Endothelial cell of umbilical vein (primary cell): ENCODE data around the gene SLC9A1. TPM values are rescaled to one million over a fixed set of nuclear protein-coding genes. Genes with fewer than 3 reads are reported as not detected.

Experiments used
- BruUV-seq: library from RNA; stranded (reverse); fragments of 400-500 nt; replicated peaks from 2 replicates; lab custom pipeline; 2021; lab: Mats Ljungman, UMichigan
- CTCF ChIA-PET: fragments of 300-600, 350-600 bp; sonication (Branson Sonifier 250); formaldehyde crosslinking; loops from one replicate; lab custom pipeline; 2021; ENCODE audit warnings: antibody characterized with exemption, inconsistent platforms; lab: Charles Lee
- POLR2A ChIA-PET: fragments of 300-600, 350-600 bp; sonication (Branson Sonifier 250); formaldehyde crosslinking; loops from one replicate; lab custom pipeline; 2021; ENCODE audit warnings: antibody characterized with exemption, inconsistent platforms; lab: Charles Lee
- DNase-seq: peaks from one replicate; pipeline ENCODE4 v3.0.0-alpha.2; 2011; ENCODE audit warnings: low read depth, low spot score
- FAIRE-seq: peaks from 2 replicates; lab custom pipeline; 2011; peaks lifted over from hg19 to GRCh38; lab: Jason Lieb, UNC
- H2AFZ ChIP-seq: 2 replicates; pipeline ENCODE4 v1.6.0; 2012; ENCODE audit warnings: low read depth, low read length, control low read depth, inconsistent platforms
- H3K27ac ChIP-seq: 2 replicates; pipeline ENCODE4 v1.5.1; 2011; ENCODE audit warnings: low read depth, mild to moderate bottlenecking, control low read depth, low read length, moderate library complexity; ENCODE audit not compliant: insufficient read depth
- H3K27me3 ChIP-seq, 2 experiments: 2 replicates each; pipeline versions ENCODE4 v1.6.0 to v1.6.1; 2011; ENCODE audit warnings: low read length in 2 of 2, mixed read lengths in 1 of 2; ENCODE audit not compliant: control insufficient read depth in 2 of 2, insufficient read depth in 2 of 2
- H3K36me3 ChIP-seq, 2 experiments: 2 replicates in 1 of 2; 3 replicates in 1 of 2; pipeline ENCODE4 v1.5.1; 2011; ENCODE audit warnings: low read length in 2 of 2, mild to moderate bottlenecking in 1 of 2, moderate library complexity in 1 of 2; ENCODE audit not compliant: control insufficient read depth in 2 of 2, insufficient read depth in 2 of 2; ENCODE audit errors: extremely low read depth in 1 of 2
- H3K4me1 ChIP-seq: 3 replicates; pipeline ENCODE4 v1.5.1; 2011; ENCODE audit warnings: mild to moderate bottlenecking, low read length; ENCODE audit not compliant: control insufficient read depth, insufficient read depth; ENCODE audit errors: extremely low read depth
- H3K4me2 ChIP-seq: 2 replicates; pipeline ENCODE4 v1.6.1; 2011; ENCODE audit warnings: low read length, control low read depth, mixed read lengths; ENCODE audit not compliant: insufficient read depth
- H3K4me3 ChIP-seq, 3 experiments: fragments of 200-600 bp in 1 of 3; sonication (generic), shearing (Covaris generic) in 1 of 3; replicated peaks in 1 of 3; 2 replicates each; pipeline ENCODE4 v1.5.1; 2011 to 2016; ENCODE audit warnings: control low read depth in 3 of 3, low read length in 3 of 3, mild to moderate bottlenecking in 2 of 3, inconsistent platforms in 1 of 3, low read depth in 1 of 3, moderate library complexity in 1 of 3; ENCODE audit not compliant: insufficient read depth in 1 of 3
- H3K79me2 ChIP-seq: 2 replicates; pipeline ENCODE4 v1.6.0; 2012; ENCODE audit warnings: low read length, inconsistent platforms; ENCODE audit not compliant: control insufficient read depth, insufficient read depth
- H3K9ac ChIP-seq: replicated peaks from 2 replicates; pipeline ENCODE3; 2011; ENCODE audit warnings: low read length, control low read depth; ENCODE audit not compliant: insufficient read depth; ENCODE audit errors: extremely low read depth
- H3K9me1 ChIP-seq: replicated peaks from 3 replicates; pipeline ENCODE4 v1.6.0; 2011; ENCODE audit warnings: mild to moderate bottlenecking, low read length; ENCODE audit not compliant: control insufficient read depth, insufficient read depth; ENCODE audit errors: extremely low read depth
- H3K9me3 ChIP-seq: replicated peaks from 2 replicates; pipeline ENCODE4 v1.5.1; 2012; ENCODE audit warnings: low read length, inconsistent platforms; ENCODE audit not compliant: control insufficient read depth, insufficient read depth
- H4K20me1 ChIP-seq: replicated peaks from 2 replicates; pipeline ENCODE3; 2011; ENCODE audit warnings: mild to moderate bottlenecking, low read length; ENCODE audit not compliant: control insufficient read depth, insufficient read depth; ENCODE audit errors: extremely low read depth
- EZH2 ChIP-seq: IDR thresholded peaks from 2 replicates; pipeline ENCODE4 v1.6.1; 2012; ENCODE audit warnings: borderline replicate concordance, low read depth, mild to moderate bottlenecking, moderate library complexity, low read length, inconsistent platforms; ENCODE audit not compliant: severe bottlenecking
- FOS ChIP-seq: IDR thresholded peaks from 2 replicates; pipeline ENCODE4 v1.6.1; 2011; ENCODE audit warnings: mild to moderate bottlenecking, low read length, moderate library complexity, borderline replicate concordance; ENCODE audit not compliant: insufficient read depth
- GATA2 ChIP-seq: IDR thresholded peaks from 2 replicates; pipeline ENCODE4 v1.7.0; 2011; ENCODE audit warnings: low read depth, mild to moderate bottlenecking, moderate library complexity, mixed read lengths, low read length; ENCODE audit not compliant: insufficient read length, insufficient read depth
- JUN ChIP-seq: IDR thresholded peaks from 2 replicates; pipeline ENCODE4 v1.6.1; 2011; ENCODE audit warnings: borderline replicate concordance, low read depth; ENCODE audit not compliant: insufficient read length, insufficient read depth
- MYC ChIP-seq: IDR thresholded peaks from one replicate; pipeline ENCODE4 v1.6.1; 2011; ENCODE audit warnings: mild to moderate bottlenecking, low read depth, low read length
- POLR2A ChIP-seq: IDR thresholded peaks from 2 replicates; pipeline ENCODE4 v1.6.1; 2012; ENCODE audit warnings: low read depth, mild to moderate bottlenecking, control low read depth, low read length
- POLR2AphosphoS5 ChIP-seq: IDR thresholded peaks from 2 replicates; pipeline ENCODE4 v1.6.1; 2012; ENCODE audit warnings: low read depth, mild to moderate bottlenecking, control low read depth, low read length, moderate library complexity; ENCODE audit not compliant: insufficient read depth
- dilution Hi-C: fragments of 300-500 bp; cut with MboI; formaldehyde crosslinking; loops from one replicate; pipeline ENCODE4 v1.15.0; 2019; ENCODE audit warnings: low sequenced_read_pairs; ENCODE audit not compliant: extremely low pct_ligation_motif_present
- intact Hi-C: fragments of 100-400 bp; cut with micrococcal nuclease; formaldehyde crosslinking; loops from one replicate; pipeline ENCODE4 v1.10.0; 2022
- polyA plus RNA-seq, 4 experiments: library from polyadenylated mRNA; depleted of rRNA in 3 of 4; stranded (reverse) in 3 of 4; unstranded in 1 of 4; fragments of >200 nt; gene quantifications; 2 replicates each; pipeline versions ENCODE4 v1.2.1 to v1.2.3, GENCODE V29; 2011 to 2012; ENCODE audit warnings: missing spikeins in 1 of 4
- total RNA-seq: library from RNA; stranded (reverse); gene quantifications from 2 replicates; pipeline ENCODE4 v1.2.3, GENCODE V29; 2021
- TF ChIP-seq, protein P1 (sequence below): IDR thresholded peaks from 2 replicates; pipeline ENCODE4 v1.6.1; 2011; ENCODE audit not compliant: insufficient read depth, insufficient read length
- TF ChIP-seq, protein P2 (sequence below), 2 donors: IDR thresholded peaks; 1 replicate in 1 of 2; 2 replicates in 1 of 2; pipeline ENCODE4 v1.5.1; 2011; ENCODE audit warnings: low read length in 2 of 2, mild to moderate bottlenecking in 2 of 2, moderate library complexity in 2 of 2, control low read depth in 1 of 2, inconsistent platforms in 1 of 2, low read depth in 1 of 2; ENCODE audit not compliant: insufficient read depth in 1 of 2; ENCODE audit errors: extremely low read depth in 1 of 2

The SLC9A1 gene
- total and polyA plus RNA-seq, 2 donors (not counting 3 experiments of a cell fraction or from before 2014, with no cell fraction given): 22.8 to 59.2 TPM

DNA sequence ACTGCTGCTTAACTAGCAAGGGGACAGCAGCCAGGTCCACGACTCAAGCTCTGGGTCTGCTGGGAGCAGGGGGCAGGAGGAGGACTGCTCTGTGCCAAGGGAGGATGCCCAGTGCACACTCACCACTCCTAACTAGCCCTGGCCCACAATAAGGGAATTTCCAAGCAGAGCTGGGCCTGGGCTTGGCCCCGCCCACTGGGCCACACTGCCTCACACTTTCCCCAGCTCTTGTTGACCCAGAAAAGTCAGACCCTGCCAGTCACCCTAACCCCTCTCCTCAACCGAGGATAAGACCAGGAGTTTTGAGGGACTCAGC is 18.7 kb downstream of the SLC9A1 start:
- Histone ChIP-seq H3K27ac (no peak overlapping the region), H3K9me1 (no peaks in the 10 kb centered on the region), H3K4me2 (no peak overlapping the region), H3K9me3 (no peaks in the 10 kb centered on the region), H3K4me3 (no peak overlapping the region), H3K4me1 (no peaks in the 10 kb centered on the region), H3K79me2 (peaks cover 31% of the 10 kb centered on the region), H3K36me3 (peaks cover 0 to 5% of the 10 kb centered on the region in 2 experiments), H2AFZ (no peak overlapping the region), H3K27me3 (no peaks in the 10 kb centered on the region), H4K20me1 (peaks cover 3% of the 10 kb centered on the region), H3K9ac (no peak overlapping the region)
- DNase-seq (no peak), FAIRE-seq (no peak)
- dilution Hi-C loops: no loop called here
- ChIA-PET CTCF (interaction anchor here (0.7 to 1.3 kb wide), 5 partner anchors 9 to 91 kb away, joined by 3 to 5 read pairs (median 3); no protein-coding TSS in a partner anchor), POLR2A (interaction anchor here (1.1 kb wide), 1 partner anchor 19 kb away, joined by 4 read pairs; the partner anchor contains the start of gene SLC9A1)
- no TSS peak for BruUV-seq
- TF ChIP-seq FOS (no peak), MYC (no peak), POLR2A (no peak), JUN (no peak), EZH2 (no peak), GATA2 (no peak), POLR2AphosphoS5 (no peak)
- TF ChIP-seq, protein P1, sequence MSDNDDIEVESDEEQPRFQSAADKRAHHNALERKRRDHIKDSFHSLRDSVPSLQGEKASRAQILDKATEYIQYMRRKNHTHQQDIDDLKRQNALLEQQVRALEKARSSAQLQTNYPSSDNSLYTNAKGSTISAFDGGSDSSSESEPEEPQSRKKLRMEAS: no peak
- TF ChIP-seq, protein P2, sequence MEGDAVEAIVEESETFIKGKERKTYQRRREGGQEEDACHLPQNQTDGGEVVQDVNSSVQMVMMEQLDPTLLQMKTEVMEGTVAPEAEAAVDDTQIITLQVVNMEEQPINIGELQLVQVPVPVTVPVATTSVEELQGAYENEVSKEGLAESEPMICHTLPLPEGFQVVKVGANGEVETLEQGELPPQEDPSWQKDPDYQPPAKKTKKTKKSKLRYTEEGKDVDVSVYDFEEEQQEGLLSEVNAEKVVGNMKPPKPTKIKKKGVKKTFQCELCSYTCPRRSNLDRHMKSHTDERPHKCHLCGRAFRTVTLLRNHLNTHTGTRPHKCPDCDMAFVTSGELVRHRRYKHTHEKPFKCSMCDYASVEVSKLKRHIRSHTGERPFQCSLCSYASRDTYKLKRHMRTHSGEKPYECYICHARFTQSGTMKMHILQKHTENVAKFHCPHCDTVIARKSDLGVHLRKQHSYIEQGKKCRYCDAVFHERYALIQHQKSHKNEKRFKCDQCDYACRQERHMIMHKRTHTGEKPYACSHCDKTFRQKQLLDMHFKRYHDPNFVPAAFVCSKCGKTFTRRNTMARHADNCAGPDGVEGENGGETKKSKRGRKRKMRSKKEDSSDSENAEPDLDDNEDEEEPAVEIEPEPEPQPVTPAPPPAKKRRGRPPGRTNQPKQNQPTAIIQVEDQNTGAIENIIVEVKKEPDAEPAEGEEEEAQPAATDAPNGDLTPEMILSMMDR (IDR thresholded peaks at IDR 0.05; ENCODE audit: extremely low read depth in 1 of 2, insufficient read depth in 1 of 2, low read depth in 1 of 2, low read length in 2 of 2): no peak
- intact Hi-C loops: no loop called here
